Dermis lymphatic vessel endothelial cell (primary cell): Measurements from ENCODE around the gene ERV3-1. TPM values are rescaled to one million over a fixed set of nuclear protein-coding genes. Genes with fewer than 3 reads are reported as not detected.

ENCODE experiments used
- total RNA-seq: library from RNA; depleted of rRNA; stranded (reverse); fragments of >200 nt; gene quantifications from 2 replicates; pipeline ENCODE4 v1.2.1, GENCODE V29; 2014

ERV3-1 gene
- total RNA-seq = 2.9 and 5.3 TPM in 2 replicates

DNA sequence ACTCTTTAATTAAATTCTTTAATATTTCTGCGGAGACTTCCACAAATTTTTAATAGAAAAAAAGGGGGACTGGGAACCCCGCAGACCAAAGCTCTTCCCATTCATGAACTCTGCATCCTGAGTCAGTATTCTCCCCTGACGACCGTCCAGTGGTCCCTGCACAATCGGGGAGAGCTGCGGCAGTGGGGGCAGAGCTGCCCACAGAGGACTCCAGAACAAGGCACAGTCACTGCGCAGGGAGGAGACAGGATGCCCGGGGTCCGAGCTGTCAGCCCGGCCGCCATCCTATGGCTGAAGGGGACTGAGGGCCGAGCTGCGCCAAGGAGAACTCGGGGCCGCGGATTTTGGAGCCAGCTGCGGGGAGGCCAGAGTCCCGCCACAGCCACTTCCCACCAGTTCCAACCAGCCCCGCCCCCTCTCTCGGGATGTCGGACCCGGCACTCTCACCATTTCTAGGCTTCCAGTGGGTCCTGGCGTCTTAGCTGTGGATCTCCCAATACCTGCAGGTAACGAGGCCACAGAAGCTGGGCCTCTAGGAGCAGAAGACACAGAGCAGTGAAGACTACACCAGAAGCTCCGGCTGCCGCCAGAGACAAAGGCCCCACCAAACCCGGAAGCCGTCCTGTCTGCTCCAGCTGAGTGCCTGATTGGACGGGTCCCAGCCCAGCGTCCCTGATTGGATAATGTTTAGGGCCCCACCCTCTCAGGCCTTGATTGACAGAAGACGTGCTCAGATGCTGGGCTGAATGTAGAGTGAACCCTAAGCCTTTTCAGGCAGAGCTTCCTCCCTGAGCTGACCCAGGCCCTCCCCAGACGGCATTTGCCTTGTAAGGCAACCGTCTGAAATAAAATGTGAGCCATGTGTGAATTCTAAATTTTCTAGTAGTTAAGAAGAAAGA lies at the start of gene ERV3-1:
TSS of gene ERV3-1 (minus strand) at position 594 of the 899 bp plus-strand sequence. CDS start 13,661 bp downstream, outside the sequence.

GRCh38 chr7:64990936-64991335 lies 15.6 kb downstream of the ERV3-1 start, which contains the start of gene ZNF117:
ZNF117 (minus strand) TSS chr7:64991036.

Other genes with a start within 250 kb of the ERV3-1 start
- 2.2 and 4.1 TPM in 2 replicates for gene ZNF138, start 212.3 kb downstream of the ERV3-1 start, total RNA-seq
- 4.4 and 6.4 TPM in 2 replicates for gene ZNF273, start 103.4 kb downstream of the ERV3-1 start, total RNA-seq
- gene ZNF117, start 15.7 kb downstream of the ERV3-1 start, total RNA-seq = 1.7 and 4.0 TPM in 2 replicates